GM21381 (cell line): ENCODE results near the gene LRCH3.
"Not testable (repeated sequence)": the region's sequence is repeated elsewhere in the genome, so short reads cannot be mapped to it uniquely, and the experiment has no call there.

Source experiments
- ATAC-seq: cut with Tn5 transposase; IDR thresholded peaks from one replicate; pipeline ENCODE4 v1.9.1; 2021; ENCODE audit warnings: mild to moderate bottlenecking, moderate library complexity; ENCODE audit not compliant: unreplicated experiment

The LRCH3 gene

DNA sequence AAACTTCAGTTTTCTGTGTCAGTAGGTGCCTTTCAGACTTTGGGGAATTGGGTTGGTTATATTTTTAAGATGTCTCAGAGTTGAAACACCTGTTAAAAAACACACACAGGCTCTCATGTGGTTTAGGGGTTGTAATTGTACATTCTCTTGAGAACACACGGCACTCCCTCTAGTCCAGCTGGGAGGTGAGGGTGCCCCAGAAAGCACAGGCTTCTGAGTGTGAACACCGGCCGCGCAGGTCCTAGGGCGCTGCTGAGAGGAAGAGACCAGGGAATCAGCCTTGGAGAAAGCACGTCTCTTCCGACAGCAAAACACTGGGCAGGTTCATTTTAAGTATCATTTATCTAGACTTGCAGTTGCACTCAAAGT is 90.9 kb downstream of the LRCH3 start:
- ATAC-seq = no peak

DNA sequence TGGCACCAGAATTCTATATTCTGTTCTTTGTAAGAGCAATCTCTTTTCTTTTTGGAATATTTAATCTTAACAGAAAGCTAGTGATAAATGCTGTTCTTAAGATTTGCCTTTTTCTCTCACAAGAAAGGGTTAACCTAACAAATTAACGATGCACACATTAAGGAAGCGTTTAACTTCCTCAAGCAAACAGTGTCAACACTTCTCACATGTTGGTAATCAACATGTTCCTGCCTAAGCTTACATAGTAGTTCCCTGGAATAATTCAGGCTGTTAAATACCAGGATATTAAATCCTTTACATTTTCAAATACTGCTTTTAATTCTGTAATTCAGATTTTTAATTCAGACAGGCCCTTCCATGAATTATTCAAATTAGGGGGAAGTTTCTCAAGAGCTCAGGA is 91.5 kb downstream of the LRCH3 start:
- no peak for ATAC-seq

DNA sequence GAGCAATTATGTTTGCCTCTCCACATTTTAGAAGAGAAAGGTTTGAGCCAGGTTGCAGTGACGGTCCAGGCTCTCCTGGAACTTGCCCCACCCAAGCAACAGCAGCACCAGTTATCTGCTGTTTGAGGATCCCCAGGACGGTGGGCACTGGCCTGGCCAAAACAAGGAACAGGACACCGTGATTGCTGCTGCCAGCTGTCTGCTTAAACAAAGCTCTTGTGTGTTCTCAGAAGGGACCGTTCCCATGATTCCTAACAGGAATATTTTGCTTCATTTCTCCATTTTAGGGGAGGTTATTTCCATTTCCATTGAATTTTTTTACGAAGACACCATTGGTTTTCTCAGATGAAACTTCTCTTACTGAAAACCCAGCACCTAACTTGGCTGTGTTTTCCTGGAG is 92.5 kb downstream of the LRCH3 start:
- no peak for ATAC-seq

DNA sequence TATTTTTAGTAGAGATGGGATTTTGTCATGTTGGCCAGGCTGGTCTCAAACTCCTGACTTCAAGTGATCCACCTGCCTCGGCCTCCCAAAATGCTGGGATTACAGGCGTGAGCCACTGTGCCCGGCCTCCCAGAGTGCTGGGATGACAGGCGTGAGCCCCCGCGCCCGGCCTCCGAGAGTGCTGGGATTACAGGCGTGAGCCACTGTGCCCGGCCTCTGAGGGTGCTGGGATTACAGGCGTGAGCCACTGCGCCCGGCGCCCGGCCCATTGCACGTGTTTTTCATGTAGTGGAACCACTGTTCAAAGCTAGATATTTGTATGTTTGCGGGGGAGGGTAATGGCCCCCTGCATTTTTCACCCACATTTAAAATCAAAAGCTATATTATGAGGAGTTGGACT is 93.3 kb downstream of the LRCH3 start:
- ATAC-seq = not testable (repeated sequence)

DNA sequence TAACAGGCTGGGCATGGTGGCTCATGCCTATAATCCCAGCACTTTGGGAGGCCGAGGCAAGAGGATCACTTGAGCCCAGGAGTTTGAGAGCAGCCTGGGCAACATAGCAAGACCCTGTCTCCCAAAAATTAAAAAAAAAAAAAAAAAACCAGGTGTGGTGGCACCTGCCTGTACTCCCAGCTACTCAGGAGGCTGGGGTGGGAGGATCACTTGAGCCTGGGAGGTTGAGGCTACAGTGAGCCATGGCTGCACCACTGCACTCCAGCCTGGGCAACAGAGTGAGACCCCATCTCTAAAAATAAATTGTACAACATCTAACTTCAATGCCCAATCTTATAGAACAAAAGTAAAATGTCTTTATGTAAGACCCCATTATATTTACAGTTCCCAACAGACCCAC is 95.0 kb downstream of the LRCH3 start:
- not testable (repeated sequence) for ATAC-seq

DNA sequence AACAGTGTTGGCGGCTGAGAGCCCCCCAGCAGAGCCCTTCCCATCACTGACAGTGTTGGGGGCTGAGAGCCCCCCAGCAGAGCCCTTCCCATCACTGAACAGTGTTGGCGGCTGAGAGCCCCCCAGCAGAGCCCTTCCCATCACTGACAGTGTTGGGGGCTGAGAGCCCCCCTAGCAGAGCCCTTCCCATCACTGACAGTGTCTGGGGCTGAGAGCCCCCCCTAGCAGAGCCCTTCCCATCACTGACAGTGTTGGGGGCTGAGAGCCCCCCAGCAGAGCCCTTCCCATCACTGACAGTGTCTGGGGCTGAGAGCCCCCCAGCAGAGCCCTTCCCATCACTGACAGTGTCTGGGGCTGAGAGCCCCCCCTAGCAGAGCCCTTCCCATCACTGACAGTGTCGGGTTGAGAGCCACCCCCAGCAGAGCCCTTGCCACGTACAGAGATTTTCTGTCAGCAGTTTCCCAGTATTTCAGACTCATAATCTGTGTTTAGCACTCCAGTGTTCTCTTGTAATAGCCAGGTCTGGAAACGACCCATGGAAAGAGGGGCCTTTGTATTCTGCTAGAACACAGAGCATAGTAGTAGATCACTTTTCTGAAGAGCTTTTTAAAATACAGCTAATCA is 96.5 kb downstream of the LRCH3 start:
- not testable (repeated sequence) for ATAC-seq

DNA sequence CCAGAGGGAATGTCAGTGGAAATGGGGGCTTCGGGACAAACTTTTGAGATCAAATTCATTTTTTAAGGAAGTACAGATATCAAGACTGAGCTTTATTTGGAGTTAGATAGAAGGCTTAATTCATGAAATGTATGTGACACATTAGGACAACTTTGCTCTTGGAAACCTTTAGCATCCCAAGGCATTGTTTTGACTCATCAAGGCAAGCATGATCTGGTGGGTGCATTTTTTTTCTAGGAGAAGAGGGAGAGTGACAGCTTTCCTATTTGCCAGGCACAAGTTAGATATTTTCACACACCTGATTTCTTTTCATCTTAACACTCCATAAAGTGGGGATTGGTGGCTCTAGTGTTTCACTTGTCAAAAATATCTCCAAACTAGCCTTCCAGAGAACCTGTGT is 97.5 kb downstream of the LRCH3 start:
- ATAC-seq = no peak

DNA sequence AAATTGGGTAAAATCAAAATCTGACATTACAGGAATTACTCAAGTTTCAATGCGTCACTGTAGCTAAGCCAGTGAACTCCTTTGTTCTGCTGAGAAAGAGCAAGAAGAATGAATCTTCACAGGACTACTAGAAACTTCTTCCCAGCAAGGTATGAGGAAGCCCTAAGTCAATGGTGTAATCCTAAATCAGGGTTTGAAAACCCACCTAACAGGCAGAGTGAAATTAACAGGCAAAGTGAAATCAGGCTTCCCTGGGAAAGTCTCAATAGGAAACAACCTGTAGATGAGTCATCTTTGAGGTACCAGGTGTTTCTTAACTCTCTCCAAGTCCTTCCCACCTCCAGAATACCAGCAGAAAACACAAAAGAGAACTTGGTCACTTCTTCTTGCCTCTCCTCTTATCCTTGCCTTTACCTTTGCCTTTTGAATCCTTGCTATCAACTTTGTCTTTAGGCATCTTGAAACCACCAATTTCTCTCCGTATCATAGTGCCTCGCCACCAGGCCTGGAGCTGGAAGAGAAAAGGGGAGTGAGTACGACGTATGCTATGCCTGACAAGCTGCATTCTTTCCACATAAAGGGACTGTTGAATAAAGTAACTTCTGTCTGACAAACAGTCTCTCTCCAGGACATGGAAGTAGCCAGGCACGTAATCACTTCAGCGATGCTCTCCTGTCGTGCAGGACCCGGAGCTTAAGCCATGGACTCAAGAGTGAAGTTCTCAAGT is 98.3 kb downstream of the LRCH3 start:
- no peak for ATAC-seq

DNA sequence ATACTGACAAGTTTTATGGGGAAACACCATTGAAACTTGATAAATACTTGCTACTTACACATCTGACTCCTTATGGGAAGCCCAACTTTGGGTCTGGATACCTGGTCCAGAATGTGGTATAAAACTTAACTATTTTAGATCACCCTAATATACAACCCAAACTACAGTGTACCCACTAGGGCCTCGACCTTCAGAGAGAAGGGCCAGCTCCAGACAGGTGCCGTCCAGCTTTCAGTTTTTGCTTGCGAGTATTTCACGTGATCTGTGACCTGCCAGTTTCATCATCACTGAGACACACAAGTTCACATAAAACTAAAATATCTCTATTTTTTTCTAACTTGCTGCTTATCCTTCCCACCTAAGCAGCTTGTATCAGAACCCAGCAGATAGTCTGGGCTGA is 99.6 kb downstream of the LRCH3 start:
- ATAC-seq = no peak

DNA sequence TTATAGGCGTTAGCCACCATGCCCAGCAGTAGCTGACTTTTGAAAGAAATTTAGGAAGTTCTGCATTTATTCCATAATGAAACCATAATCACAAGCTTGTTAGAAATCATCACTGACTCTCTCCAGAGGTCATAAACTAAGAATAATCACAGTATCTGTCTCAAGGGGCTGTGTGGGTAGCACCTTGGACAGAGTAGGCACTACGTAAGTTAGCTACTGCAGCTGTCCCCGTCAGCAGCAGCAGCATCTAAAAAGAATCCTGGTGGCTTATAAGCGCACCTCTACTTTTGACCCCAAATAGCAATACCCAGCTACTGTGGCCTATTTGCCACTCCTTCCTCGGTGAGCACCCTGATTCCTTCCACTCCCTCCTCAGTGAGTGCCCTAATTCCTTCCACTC is 101.1 kb downstream of the LRCH3 start:
- no peak for ATAC-seq

DNA sequence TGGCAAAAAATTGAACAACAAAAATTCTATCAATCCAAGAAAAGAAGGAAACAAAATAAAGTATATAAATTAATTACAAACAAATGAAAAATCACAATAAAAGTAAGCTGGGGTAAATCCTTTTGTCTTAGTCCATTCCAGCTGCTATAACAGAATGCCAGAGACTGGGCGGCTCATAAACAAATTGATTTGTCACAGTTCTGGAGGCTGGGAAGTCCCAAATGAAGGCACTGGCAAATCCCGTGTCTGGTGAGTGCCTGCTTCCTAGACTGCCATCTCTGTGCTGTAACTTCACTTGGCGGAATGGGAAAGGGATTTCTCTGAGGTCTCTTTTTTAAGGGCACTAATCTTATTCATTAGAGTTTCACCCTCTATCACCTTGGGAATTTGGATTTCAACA is 105.4 kb downstream of the LRCH3 start:
- ATAC-seq = no peak

DNA sequence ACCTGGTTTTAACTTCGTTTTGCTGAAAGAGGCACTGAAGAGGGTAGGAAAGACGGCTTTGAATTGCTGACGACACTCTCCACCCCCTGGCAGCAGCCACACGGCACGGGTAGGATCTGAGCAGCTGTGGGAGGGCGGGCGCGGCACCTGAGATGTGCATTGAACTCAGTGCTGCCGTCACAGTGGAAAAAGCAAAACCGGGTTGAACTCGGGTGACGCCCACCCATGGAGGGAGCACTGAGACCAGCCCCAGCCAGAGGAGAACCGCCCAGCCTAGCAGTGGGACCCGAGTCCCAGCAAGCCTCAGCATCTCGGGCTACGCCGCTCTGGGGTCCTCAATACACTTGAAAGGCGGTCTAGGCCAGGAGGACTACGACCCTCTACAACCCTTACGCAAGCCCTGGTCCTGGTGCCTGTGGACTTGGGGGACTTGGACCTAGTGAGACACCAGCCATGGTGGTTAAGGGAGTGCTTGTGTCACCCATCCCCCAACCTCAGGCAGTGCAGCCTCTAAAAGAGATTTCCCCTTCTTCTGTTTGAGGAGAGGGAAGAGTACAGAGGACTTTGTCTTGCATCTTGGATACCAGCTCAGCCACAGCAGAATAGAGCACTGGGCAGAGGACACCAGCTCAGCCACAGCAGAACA is 108.9 kb downstream of the LRCH3 start:
- ATAC-seq = no peak

DNA sequence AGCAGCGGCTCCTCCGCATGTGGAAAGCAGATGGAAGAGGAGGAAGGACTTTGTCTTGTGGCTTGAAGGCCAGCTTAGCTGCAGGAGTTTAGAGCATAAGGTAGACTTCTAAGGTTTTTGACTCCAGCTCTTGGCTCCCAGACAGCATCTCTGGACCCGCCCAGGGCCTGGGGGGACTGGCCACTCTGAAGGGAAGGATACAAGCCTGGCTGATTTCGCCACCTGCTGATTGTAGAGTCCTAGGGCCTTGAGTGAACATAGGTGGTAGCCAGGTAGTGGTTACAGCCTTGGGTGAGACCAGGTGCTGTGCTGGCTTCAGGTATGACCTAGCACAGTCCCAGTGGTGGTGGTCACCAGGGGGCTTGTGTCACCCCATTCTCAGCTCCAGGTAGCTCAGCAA is 110.6 kb downstream of the LRCH3 start:
- no peak for ATAC-seq

DNA sequence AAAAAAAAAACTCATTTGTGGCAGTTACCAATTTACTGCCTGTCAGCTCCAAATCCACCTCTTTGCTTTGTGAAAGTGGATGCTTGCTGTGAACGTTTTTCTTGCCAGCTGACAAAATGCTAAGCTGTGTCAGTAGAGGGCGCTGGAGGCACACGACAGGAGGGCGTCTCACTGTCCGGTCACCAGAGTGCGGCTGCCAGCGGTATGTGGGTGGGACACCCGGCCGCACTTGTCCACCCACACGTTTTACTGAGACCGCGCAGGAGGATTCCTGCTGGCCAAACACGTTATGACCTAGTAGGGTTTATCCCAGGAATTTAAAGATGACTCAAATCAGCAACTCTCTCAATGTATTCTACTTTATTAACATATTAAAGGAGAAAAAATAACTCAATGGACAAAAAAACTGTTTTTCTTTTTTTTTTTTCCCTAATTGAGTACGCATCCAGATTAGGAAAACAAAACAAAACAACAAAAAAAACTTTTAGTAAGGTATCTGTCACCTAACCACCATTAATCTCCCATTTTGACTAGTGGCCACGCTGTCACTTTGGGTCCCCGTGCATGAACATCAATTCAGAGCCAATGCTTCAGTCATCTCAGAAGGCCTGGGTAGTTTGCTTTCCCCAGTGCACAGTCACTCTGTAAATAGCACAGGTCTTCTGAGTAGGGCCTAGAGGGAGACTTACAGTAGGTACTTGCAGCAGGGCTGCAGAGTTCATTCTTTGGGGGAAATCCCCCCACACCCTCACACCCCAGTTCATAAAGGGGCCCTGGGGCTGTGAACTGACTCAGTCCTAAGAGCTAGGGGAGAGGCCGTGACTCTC is 115.2 kb downstream of the LRCH3 start:
- peak; percentile 86 for ATAC-seq

DNA sequence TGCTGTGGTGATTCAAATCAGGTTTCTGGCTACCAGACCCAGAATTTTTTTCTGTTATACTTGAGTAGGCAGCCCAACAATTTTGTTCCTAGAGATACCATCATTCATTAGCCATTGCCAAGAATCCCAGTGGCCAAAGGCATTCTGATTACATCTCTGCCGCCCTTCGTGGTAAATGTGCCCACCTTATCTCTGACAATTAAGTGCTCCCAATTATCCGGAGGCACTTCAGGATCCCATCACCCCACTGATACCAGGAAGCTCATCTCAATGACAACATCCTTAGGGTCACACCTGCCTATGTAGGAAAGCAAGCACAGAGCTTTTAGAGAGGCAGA is 115.8 kb downstream of the LRCH3 start:
- ATAC-seq = no peak

DNA sequence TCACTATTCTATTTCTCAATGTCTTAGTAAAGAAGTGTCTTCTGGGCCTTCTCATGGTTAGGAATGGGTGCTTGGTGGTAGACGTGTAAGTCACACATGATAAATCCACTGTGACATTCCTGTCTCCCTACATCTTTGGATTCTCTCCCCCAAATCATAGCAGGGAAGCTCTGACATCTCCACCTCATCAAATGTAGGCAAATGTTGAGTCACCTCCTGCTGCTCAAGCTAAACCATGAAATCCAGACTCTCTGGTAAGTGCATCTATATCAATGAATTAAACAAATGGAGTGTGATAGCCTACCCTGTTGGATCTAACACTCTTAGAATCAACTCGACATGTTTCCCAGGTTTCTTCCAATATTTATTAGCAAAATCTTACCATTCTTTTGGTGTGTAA is 116.1 kb downstream of the LRCH3 start:
- no peak for ATAC-seq

DNA sequence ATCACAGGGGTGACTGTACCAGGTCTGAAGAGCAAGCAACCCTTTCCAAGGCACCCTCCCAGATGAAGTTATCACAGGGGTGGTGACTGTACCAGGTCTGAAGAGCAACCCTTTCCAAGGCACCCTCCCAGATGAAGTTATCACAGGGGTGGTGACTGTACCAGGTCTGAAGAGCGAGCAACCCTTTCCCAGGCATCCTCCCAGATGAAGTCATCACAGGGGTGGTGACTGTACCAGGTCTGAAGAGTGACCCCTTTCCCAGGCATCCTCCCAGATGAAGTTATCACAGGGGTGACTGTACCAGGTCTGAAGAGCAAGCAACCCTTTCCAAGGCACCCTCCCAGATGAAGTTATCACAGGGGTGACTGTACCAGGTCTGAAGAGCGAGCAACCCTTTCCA is 117.5 kb downstream of the LRCH3 start:
- ATAC-seq = not testable (repeated sequence)

DNA sequence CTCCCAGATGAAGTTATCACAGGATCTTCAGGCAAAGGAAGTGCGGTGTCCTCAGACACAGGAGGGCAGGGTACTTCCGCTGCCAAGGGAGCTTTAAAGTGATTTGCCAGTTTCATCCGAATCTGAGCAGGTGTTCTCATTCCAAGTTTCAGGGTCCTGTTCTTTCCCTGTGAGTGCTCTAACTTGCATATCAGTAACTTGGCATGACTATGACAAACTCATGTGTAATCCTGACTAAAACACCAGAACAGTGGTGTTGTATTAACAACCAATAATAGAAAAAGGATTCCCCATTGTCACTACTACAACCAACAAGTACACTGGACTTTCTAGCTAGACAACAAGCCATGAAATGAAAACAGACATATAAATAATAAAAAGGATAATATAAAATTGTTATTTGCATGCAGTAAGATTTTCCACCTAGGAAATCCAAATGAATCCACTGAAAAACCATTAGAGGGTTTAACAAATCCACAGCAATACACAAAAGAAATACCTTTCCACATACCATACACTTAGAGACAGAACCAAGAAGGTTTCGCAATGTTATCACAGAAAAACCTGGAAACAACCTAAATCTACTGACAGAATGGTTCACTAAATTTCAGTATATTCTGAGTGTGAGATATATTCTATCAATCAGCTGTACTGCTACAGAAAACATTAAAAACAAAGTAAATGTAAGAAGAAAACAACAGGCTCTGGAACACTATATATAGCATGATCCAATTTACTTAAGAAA is 118.1 kb downstream of the LRCH3 start:
- ATAC-seq = no peak

DNA sequence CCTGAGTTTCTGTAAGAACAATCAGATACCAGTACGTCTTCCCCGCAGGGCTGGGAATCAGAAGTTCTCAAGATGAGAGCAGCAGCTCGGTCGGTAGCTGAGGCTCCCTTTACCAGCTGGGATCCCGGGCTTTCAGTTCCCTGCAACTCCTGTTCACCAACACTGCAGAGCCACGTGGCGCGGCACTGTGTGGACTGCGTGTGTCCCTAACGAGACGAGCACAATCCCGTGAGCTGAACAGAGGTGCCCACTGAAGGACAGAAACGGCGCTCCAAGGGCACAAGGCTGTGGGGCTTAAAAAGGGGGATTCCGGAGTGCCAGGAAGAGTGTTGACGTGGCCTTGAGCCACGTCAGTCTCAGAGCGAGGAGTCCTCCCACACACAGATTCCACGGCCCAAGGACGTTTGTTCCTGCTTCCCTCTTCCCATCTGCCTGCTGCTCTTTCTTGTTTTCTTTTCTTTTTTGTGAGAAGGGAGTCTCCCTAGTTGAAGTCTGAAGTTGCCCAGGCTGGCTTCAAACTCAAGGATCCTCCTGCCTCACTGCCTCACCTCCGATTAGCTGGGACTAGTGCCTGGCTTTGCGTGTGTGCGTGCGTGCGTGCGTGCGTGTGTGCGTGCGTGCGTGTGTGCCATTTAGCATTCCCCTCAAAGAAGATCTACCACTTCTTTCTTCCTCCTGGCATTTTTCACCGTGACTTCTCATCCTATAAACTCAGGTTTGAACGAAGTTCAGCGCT is 121.9 kb downstream of the LRCH3 start:
- ATAC-seq = no peak

DNA sequence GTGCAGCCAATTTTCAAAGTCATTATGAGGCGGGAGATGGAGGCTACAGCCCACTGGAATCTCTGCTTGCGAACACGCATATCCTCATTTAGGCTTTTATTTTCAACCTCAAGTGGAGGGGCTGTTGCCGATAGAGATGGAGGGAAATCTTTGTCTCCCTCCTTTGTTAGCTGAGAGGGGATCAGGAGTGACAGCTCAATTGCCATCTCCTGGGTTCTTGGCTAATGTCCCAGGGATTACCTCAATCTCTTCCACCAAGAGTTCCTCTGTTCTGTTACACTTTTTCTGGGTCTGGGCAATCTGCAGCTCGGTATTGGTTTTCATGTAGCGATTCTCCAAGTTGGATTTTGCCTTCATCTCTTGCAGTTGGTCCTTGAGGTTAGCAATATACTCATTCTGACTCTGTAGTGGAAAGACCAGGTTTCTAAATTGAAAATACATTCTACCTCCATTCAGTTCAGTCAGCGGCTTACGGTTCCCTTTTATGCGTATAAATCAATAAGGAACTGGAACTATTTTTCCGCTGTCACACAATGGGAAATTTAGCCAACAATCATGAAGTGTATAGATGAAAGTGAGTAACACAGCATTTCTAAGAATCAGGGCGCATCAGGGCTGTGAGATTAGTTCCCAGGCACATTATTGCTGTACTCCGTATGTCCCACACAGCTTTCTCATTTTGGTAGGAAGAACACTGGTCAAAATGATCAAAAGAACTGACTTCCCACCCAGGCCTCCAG is 122.8 kb downstream of the LRCH3 start:
- ATAC-seq = no peak
